Breast epithelium (tissue), 3 donors: ENCODE data around the gene SRRM1.
"Not testable (repeated sequence)": the region's sequence is repeated elsewhere in the genome, so short reads cannot be mapped to it uniquely, and the experiment has no call there.

ENCODE experiments used
- POLR2A ChIP-seq: fragments of 450-650 bp; IDR thresholded peaks from one replicate; pipeline ENCODE4 v1.6.1; 2016; ENCODE audit warnings: antibody characterized with exemption, mild to moderate bottlenecking, moderate library complexity
- TF ChIP-seq, protein P1 (sequence below), 3 donors: fragments of 450-650 bp; IDR thresholded peaks; one replicate each; pipeline ENCODE4 v1.5.1; 2016 to 2017; ENCODE audit warnings: antibody characterized with exemption in 3 of 3, mild to moderate bottlenecking in 3 of 3, moderate library complexity in 3 of 3

GRCh38 chr1:24678421-24678820 is 35.3 kb downstream of the SRRM1 start:
- TF ChIP-seq, protein P1, sequence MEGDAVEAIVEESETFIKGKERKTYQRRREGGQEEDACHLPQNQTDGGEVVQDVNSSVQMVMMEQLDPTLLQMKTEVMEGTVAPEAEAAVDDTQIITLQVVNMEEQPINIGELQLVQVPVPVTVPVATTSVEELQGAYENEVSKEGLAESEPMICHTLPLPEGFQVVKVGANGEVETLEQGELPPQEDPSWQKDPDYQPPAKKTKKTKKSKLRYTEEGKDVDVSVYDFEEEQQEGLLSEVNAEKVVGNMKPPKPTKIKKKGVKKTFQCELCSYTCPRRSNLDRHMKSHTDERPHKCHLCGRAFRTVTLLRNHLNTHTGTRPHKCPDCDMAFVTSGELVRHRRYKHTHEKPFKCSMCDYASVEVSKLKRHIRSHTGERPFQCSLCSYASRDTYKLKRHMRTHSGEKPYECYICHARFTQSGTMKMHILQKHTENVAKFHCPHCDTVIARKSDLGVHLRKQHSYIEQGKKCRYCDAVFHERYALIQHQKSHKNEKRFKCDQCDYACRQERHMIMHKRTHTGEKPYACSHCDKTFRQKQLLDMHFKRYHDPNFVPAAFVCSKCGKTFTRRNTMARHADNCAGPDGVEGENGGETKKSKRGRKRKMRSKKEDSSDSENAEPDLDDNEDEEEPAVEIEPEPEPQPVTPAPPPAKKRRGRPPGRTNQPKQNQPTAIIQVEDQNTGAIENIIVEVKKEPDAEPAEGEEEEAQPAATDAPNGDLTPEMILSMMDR (IDR thresholded peaks at IDR 0.05) = not testable (repeated sequence)
- TF ChIP-seq POLR2A = not testable (repeated sequence)
